HepG2 (cell line): ENCODE measurements around the gene RNF123. TPM values are rescaled to one million over a fixed set of nuclear protein-coding genes. Genes with fewer than 3 reads are reported as not detected.

Source experiments
- CREB1 ChIP-seq, 2 experiments: fragments of 450-650 bp in 1 of 2; IDR thresholded peaks; 2 replicates each; pipeline ENCODE4 v1.6.1; 2016 to 2017; ENCODE audit warnings: control low read depth in 1 of 2, mild to moderate bottlenecking in 1 of 2, missing compliant biosample characterization in 1 of 2, missing genetic modification characterization in 1 of 2
- FOXA3 ChIP-seq: IDR thresholded peaks from 2 replicates; pipeline ENCODE4 v1.6.1; 2016; ENCODE audit warnings: missing genetic modification reagents, missing compliant biosample characterization
- FOXC1 ChIP-seq: sonication (generic); formaldehyde crosslinking; IDR thresholded peaks from 2 replicates; pipeline ENCODE4 v1.8.0; 2022; ENCODE audit warnings: mild to moderate bottlenecking, missing genetic modification reagents, borderline replicate concordance
- GATAD2A ChIP-seq: IDR thresholded peaks from 2 replicates; pipeline ENCODE4 v1.6.1; 2016
- HDAC1 ChIP-seq: sonication (generic); formaldehyde crosslinking; IDR thresholded peaks from 2 replicates; pipeline ENCODE4 v1.5.1; 2020; ENCODE audit warnings: mild to moderate bottlenecking, missing genetic modification reagents
- HNF1B ChIP-seq: sonication (generic); formaldehyde crosslinking; IDR thresholded peaks from 2 replicates; pipeline ENCODE4 v1.5.1; 2020; ENCODE audit warnings: mild to moderate bottlenecking, moderate library complexity, missing genetic modification reagents
- HNF4G ChIP-seq, 2 experiments: sonication (generic) in 1 of 2; formaldehyde crosslinking in 1 of 2; IDR thresholded peaks; 2 replicates each; pipeline versions ENCODE4 v1.4.0 to v1.6.1; 2011 to 2020; ENCODE audit warnings: borderline replicate concordance in 2 of 2, low read depth in 2 of 2, mild to moderate bottlenecking in 2 of 2, low read length in 1 of 2, missing genetic modification reagents in 1 of 2, moderate library complexity in 1 of 2
- KDM3A ChIP-seq: IDR thresholded peaks from 2 replicates; pipeline ENCODE4 v1.6.1; 2018; ENCODE audit warnings: low read depth, missing compliant biosample characterization
- MXD4 ChIP-seq: IDR thresholded peaks from 2 replicates; pipeline ENCODE4 v1.6.1; 2016; ENCODE audit warnings: mild to moderate bottlenecking, missing biosample characterization, missing genetic modification reagents
- NFYC ChIP-seq: IDR thresholded peaks from 2 replicates; pipeline ENCODE4 v1.6.1; 2016; ENCODE audit warnings: missing genetic modification reagents, missing compliant biosample characterization
- PHF21A ChIP-seq: sonication (generic); formaldehyde crosslinking; IDR thresholded peaks from 2 replicates; pipeline ENCODE4 v1.5.0; 2020; ENCODE audit warnings: mild to moderate bottlenecking, missing genetic modification reagents
- PHF5A ChIP-seq: IDR thresholded peaks from one replicate; pipeline ENCODE4 v1.6.1; 2018; ENCODE audit warnings: low read depth, missing genetic modification reagents; ENCODE audit not compliant: unreplicated experiment
- ZNF143 ChIP-seq: sonication (generic); formaldehyde crosslinking; IDR thresholded peaks from 2 replicates; pipeline ENCODE4 v1.4.0; 2020; ENCODE audit warnings: missing genetic modification reagents
- ZNF276 ChIP-seq: sonication (generic); formaldehyde crosslinking; IDR thresholded peaks from 2 replicates; pipeline ENCODE4 v1.4.0; 2020; ENCODE audit warnings: mild to moderate bottlenecking, low read depth, missing genetic modification reagents
- ZNF501 ChIP-seq: sonication (generic); formaldehyde crosslinking; IDR thresholded peaks from 2 replicates; pipeline ENCODE4 v1.5.1; 2020; ENCODE audit warnings: mild to moderate bottlenecking, moderate library complexity, missing genetic modification reagents
- ZNF564 ChIP-seq: sonication (generic); formaldehyde crosslinking; IDR thresholded peaks from 2 replicates; pipeline ENCODE4 v1.8.1; 2023; ENCODE audit warnings: mild to moderate bottlenecking, missing genetic modification reagents
- ZNF788 ChIP-seq: sonication (generic); formaldehyde crosslinking; IDR thresholded peaks from 2 replicates; pipeline ENCODE4 v1.5.0; 2020; ENCODE audit warnings: mild to moderate bottlenecking, missing genetic modification reagents, borderline replicate concordance
- ZSCAN12 ChIP-seq: sonication (generic); formaldehyde crosslinking; IDR thresholded peaks from 2 replicates; pipeline ENCODE4 v1.9.0; 2021; ENCODE audit warnings: mild to moderate bottlenecking, missing genetic modification reagents
- polyA plus RNA-seq, 8 experiments: library from polyadenylated mRNA; depleted of rRNA in 3 of 8; stranded (reverse) in 7 of 8; unstranded in 1 of 8; fragments of >200 nt; fragmentation: Illumina TruSeq in 4 of 8; extraction: Trizol in 4 of 8; gene quantifications; 2 replicates each; pipeline versions ENCODE4 v1.2.1 to v1.2.3, GENCODE V29; 2011 to 2016; ENCODE audit warnings: low read depth in 4 of 8, missing spikeins in 1 of 8, mixed read lengths in 1 of 8; ENCODE audit not compliant: insufficient read depth in 1 of 8
- total RNA-seq, 5 experiments: library from RNA; depleted of rRNA; stranded (reverse); fragments of >200 nt; fragmentation: Illumina TruSeq; extraction: Trizol; gene quantifications; 2 replicates each; pipeline ENCODE4 v1.2.3, GENCODE V29; 2016; ENCODE audit warnings: low read depth in 1 of 5
- TF ChIP-seq, protein P1 (sequence below): sonication (generic); formaldehyde crosslinking; IDR thresholded peaks from 2 replicates; pipeline ENCODE4 v1.5.1; 2020; ENCODE audit warnings: mild to moderate bottlenecking, missing genetic modification reagents, moderate library complexity
- TF ChIP-seq, protein P2 (sequence below): sonication (generic); formaldehyde crosslinking; IDR thresholded peaks from 2 replicates; pipeline ENCODE4 v1.4.0; 2020; ENCODE audit warnings: missing genetic modification reagents; ENCODE audit errors: not compliant biosample characterization

The RNF123 gene
- total and polyA plus RNA-seq, 2 of the 13 experiments (the other 11 are each of a cell fraction or from before 2014, with no cell fraction given), result 29.9 to 82.2 TPM

DNA sequence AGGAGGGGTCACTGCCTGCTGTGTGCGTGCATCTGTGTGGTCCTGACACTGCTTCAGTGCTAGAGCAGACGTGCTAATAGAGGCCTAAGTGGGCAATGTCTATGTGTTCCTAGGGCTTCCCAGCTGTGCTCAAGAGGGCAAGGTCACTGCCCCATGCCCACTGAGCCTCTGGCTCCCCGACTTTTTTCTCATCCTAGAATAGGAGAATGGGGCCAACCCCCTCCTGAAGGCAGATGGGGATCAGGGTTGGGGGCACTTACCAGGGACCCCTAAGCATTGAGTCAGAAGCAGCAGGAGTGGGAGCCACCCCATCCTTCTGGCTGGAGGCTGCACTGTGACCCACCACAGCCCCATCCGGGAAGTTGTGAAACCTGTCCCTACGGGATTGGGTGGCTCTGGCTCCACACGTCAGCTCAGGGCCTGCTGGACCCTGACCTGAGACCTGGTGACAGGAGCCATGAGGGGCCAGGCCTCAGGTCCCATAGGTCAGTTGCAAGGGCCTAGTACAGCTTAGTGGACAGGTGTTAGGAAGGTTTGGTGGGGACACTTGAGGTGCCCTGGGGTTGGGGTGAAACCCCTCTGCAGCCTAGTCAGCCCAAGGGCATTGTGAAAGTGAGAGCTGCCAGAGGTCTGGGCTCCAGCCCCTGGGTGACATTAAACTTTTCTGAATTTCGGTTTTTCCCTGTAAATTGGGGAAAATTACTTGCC, 865 bp upstream of the RNF123 start (continued):
- TF ChIP-seq, protein P1, sequence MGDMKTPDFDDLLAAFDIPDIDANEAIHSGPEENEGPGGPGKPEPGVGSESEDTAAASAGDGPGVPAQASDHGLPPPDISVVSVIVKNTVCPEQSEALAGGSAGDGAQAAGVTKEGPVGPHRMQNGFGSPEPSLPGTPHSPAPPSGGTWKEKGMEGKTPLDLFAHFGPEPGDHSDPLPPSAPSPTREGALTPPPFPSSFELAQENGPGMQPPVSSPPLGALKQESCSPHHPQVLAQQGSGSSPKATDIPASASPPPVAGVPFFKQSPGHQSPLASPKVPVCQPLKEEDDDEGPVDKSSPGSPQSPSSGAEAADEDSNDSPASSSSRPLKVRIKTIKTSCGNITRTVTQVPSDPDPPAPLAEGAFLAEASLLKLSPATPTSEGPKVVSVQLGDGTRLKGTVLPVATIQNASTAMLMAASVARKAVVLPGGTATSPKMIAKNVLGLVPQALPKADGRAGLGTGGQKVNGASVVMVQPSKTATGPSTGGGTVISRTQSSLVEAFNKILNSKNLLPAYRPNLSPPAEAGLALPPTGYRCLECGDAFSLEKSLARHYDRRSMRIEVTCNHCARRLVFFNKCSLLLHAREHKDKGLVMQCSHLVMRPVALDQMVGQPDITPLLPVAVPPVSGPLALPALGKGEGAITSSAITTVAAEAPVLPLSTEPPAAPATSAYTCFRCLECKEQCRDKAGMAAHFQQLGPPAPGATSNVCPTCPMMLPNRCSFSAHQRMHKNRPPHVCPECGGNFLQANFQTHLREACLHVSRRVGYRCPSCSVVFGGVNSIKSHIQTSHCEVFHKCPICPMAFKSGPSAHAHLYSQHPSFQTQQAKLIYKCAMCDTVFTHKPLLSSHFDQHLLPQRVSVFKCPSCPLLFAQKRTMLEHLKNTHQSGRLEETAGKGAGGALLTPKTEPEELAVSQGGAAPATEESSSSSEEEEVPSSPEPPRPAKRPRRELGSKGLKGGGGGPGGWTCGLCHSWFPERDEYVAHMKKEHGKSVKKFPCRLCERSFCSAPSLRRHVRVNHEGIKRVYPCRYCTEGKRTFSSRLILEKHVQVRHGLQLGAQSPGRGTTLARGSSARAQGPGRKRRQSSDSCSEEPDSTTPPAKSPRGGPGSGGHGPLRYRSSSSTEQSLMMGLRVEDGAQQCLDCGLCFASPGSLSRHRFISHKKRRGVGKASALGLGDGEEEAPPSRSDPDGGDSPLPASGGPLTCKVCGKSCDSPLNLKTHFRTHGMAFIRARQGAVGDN, result peak; percentile 80
- TF ChIP-seq CREB1 (IDR thresholded peaks at IDR 0.05) (peak; percentile 36; the same call in 1 of the 2 replicates), CREB1 (CRISPR knock-in tag; IDR thresholded peaks at IDR 0.05) (peak; percentile 63), PHF21A (CRISPR knock-in tag) (peak; percentile 71; the same call in 1 of the 2 replicates), ZSCAN12 (CRISPR knock-in tag) (0 out of 2 replicates have a peak, but pooled peaks have one; percentile 40), ZNF564 (CRISPR knock-in tag) (peak; percentile 49; the same call in 1 of the 2 replicates), ZNF143 (CRISPR knock-in tag) (peak; percentile 47; the same call in 1 of the 2 replicates), HDAC1 (CRISPR knock-in tag) (peak; percentile 28; the same call in 1 of the 2 replicates), ZNF788 (CRISPR knock-in tag) (peak; percentile 42; the same call in 1 of the 2 replicates), GATAD2A (peak; percentile 65), KDM3A (CRISPR knock-in tag) (0 out of 2 replicates have a peak, but pooled peaks have one; percentile 52), HNF1B (CRISPR knock-in tag) (0 out of 2 replicates have a peak, but pooled peaks have one; percentile 33), FOXA3 (CRISPR knock-in tag) (peak; percentile 54), MXD4 (CRISPR knock-in tag) (peak; percentile 79; the same call in 1 of the 2 replicates), NFYC (peak; percentile 71), HNF4G (IDR thresholded peaks at IDR 0.05; ENCODE audit: borderline replicate concordance, low read depth, low read length) (peak; percentile 50), HNF4G (CRISPR knock-in tag; IDR thresholded peaks at IDR 0.05; ENCODE audit: borderline replicate concordance, low read depth) (peak; percentile 44; the same call in 1 of the 2 replicates), ZNF276 (CRISPR knock-in tag) (peak; percentile 23; the same call in 1 of the 2 replicates), ZNF501 (peak; percentile 4), FOXC1 (0 out of 2 replicates have a peak, but pooled peaks have one; percentile 68), PHF5A (CRISPR knock-in tag) (peak; percentile 63)
- TF ChIP-seq, protein P2, sequence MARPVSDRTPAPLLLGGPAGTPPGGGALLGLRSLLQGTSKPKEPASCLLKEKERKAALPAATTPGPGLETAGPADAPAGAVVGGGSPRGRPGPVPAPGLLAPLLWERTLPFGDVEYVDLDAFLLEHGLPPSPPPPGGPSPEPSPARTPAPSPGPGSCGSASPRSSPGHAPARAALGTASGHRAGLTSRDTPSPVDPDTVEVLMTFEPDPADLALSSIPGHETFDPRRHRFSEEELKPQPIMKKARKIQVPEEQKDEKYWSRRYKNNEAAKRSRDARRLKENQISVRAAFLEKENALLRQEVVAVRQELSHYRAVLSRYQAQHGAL (CRISPR knock-in tag), result peak; percentile 48
